Endothelial cell of umbilical vein (primary cell): ENCODE results near the gene PHC3.

Experiments
- CTCF ChIP-seq, 2 donors: IDR thresholded peaks; 1 replicate in 1 of 2; 2 replicates in 1 of 2; pipeline ENCODE4 v1.5.1; 2011; ENCODE audit warnings: low read length in 2 of 2, mild to moderate bottlenecking in 2 of 2, moderate library complexity in 2 of 2, control low read depth in 1 of 2, inconsistent platforms in 1 of 2, low read depth in 1 of 2; ENCODE audit not compliant: insufficient read depth in 1 of 2; ENCODE audit errors: extremely low read depth in 1 of 2
- EZH2 ChIP-seq: IDR thresholded peaks from 2 replicates; pipeline ENCODE4 v1.6.1; 2012; ENCODE audit warnings: borderline replicate concordance, low read depth, mild to moderate bottlenecking, moderate library complexity, low read length, inconsistent platforms; ENCODE audit not compliant: severe bottlenecking
- JUN ChIP-seq: IDR thresholded peaks from 2 replicates; pipeline ENCODE4 v1.6.1; 2011; ENCODE audit warnings: borderline replicate concordance, low read depth; ENCODE audit not compliant: insufficient read length, insufficient read depth
- MYC ChIP-seq: IDR thresholded peaks from one replicate; pipeline ENCODE4 v1.6.1; 2011; ENCODE audit warnings: mild to moderate bottlenecking, low read depth, low read length
- POLR2A ChIP-seq: IDR thresholded peaks from 2 replicates; pipeline ENCODE4 v1.6.1; 2012; ENCODE audit warnings: low read depth, mild to moderate bottlenecking, control low read depth, low read length
- POLR2AphosphoS5 ChIP-seq: IDR thresholded peaks from 2 replicates; pipeline ENCODE4 v1.6.1; 2012; ENCODE audit warnings: low read depth, mild to moderate bottlenecking, control low read depth, low read length, moderate library complexity; ENCODE audit not compliant: insufficient read depth

- TF ChIP-seq POLR2AphosphoS5 (no peak), CTCF (IDR thresholded peaks at IDR 0.05; ENCODE audit: extremely low read depth in 1 of 2, insufficient read depth in 1 of 2, low read depth in 1 of 2, low read length in 2 of 2) (no peak), MYC (no peak), POLR2A (no peak), EZH2 (no peak), JUN (no peak)
These were observed 79.1 kb downstream of the PHC3 start for GRCh38 chr3:170102431-170102830.
